Lung microvascular endothelial cell (primary cell): Measurements from ENCODE around the gene GULP1. TPM values are rescaled to one million over a fixed set of nuclear protein-coding genes. Genes with fewer than 3 reads are reported as not detected.
A peak's percentile ranks its signal among the peaks of the same experiment; 100 is the strongest.
"Not testable (repeated sequence)": the region's sequence is repeated elsewhere in the genome, so short reads cannot be mapped to it uniquely, and the experiment has no call there.

ENCODE experiments used
- DNase-seq, 2 donors: peaks; one replicate each; pipeline versions ENCODE4 v3.0.0 to v3.0.0-alpha.2; 2010; ENCODE audit warnings: low read depth in 2 of 2
- total RNA-seq: library from RNA; depleted of rRNA; stranded (reverse); fragments of >200 nt; gene quantifications from 2 replicates; pipeline ENCODE4 v1.2.1, GENCODE V29; 2014

The GULP1 gene
- total RNA-seq, 1 donor from 2014 or later: 2.4 TPM

DNA sequence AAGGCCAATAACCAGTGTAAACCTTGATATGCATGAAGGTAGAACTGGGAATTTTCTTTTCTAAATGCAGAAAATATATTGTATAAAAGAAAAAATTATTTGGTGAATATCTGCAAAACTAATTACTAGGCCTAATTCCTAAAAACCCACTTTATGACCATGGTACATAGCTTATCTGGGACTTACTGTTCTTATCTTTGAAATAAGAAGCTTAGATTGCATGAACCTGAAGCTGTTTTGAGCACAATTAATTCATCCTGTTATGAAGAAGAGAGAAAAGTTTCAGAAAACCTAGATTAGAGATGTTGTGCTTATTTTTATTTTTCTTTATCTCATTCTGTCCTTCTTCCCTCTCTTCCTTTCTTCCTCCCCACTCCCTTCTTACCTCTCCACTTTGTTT is 235.0 kb downstream of the GULP1 start:
- no peak for DNase-seq

- no peak for DNase-seq
These were observed 235.5 kb downstream of the GULP1 start for GRCh38 chr2:188527141-188527540.

DNA sequence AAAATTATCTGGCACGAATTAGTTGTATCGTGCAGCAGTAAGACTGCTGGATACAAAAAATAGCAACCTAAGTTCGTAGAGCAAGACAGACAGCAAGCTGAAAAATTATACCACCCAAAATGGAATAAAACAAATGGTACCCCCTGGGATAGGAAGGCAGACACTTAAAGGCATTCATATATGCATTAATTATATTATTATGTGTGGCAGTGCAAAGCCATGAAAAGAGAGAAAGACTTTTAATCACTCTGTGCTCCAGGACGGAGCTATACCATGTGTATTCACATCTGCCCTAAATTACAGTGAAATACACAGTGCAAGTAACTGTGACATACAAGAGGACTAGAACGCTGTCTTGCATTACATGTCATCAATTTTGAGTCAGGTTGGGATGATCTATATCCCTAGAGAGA is 235.9 kb downstream of the GULP1 start:
- no peak for DNase-seq

GRCh38 chr2:188529710-188530109 is 238.0 kb downstream of the GULP1 start:
- no peak for DNase-seq

DNA sequence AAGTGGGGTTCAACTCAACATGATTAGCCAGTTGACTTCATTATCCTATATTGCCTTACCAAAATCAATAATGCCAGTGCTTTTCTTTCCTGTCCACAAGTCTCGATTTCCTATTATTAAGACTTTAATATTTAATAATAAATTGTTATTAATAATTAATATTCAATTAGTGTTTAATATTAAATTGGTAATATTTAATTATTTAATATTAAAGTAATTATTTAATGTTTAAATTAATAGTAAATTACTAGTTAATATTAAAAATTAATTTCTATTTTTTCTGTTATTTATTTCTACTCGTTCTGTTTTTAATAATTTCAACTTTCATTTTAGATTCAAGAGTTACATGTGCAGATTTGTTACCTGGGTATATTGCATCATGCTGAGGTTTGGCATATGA is 243.2 kb downstream of the GULP1 start:
- DNase-seq: no peak

DNA sequence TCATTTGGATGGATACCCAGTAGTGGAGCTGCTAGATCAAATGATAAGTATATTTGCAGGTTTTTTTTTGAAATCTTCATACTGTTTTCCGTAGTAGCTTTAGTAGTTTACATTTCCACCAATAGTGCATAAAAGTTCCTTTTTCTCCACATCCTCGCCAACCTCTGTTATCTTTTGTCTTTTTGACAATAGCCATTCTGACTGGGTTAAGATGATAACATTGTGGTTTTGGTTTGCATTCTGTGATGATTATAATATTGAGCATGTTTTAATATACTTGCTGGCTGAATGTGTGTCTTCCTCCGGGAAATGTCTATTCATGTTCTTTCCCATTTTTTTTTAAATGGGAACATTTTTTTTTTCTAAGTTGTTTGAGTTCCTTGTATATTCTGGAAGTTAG is 260.0 kb downstream of the GULP1 start:
- no peak for DNase-seq

- no peak for DNase-seq
These were observed 265.4 kb downstream of the GULP1 start for GRCh38 chr2:188557081-188557480.

DNA sequence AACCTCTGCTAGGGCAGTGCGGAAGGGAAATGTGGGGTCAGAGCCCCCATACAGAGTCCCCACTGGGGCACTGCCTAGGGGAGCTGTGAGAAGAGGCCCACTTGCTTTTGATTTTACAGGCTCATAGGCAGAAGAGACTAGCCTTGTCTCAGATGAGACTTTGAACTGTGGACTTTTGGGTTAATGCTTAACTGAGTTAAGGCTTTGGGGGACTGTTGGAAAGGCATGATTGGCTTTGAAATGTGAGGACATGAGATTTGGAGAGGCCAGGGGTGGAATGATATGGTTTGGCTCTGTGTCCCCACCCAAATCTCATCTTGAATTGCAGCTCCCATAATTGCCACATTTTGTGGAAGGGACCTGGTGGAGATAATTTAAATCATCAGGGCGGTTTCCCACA is 267.8 kb downstream of the GULP1 start:
- DNase-seq: not testable (repeated sequence)

GRCh38 chr2:188561473-188561979 is 269.9 kb downstream of the GULP1 start:
- DNase-seq: no peak

DNA sequence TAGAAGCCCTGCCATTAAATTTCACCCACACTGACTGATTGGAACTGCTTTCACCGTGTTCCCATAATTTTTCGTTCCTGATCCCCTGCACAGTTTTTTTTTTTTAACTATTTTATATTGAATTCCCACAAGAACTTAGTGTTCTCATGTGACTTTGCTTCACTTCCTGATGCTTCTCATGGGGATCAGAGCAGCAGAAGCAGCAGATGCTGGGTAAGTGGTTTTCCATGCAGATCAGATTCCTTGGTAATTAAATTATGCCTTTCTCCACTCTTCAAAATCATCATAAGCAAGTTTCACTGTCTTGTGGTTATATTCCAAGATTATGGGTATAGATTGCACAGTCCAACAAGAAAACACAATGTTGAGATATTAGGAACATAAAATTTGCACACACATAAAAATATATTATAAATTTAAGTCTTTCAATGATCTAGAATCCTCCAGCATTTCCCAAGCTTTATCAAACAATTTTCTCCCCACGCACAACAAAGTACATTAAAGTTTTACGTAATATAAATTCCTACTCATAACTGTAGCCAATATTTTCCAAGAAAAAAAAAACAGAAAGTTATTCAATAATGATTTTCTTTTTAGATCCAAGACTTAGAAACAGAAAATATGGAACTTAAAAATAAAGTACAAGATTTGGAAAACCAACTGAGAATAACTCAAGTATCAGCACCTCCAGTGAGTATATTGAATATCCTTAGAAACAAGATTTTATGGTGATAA is 277.9 kb downstream of the GULP1 start:
- DNase-seq: no peak

DNA sequence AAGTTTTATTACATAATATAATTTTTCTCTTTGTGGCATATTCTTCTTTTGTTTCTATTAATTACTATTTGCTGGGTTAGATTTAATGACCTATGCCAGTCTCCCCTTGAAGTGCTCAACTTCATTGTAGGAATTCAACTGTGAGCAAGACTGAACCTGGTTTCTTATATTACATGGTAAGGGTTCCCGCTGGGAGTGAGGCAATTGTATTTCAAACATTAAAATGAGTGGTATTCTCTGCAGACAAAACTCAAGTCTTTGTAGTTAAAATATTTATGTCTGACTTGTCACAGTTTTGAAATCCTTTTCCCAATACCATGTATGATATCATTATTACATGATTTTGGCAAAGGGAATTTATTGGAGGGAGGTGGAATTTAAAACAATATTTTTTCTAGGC is 278.7 kb downstream of the GULP1 start:
- DNase-seq: no peak

DNA sequence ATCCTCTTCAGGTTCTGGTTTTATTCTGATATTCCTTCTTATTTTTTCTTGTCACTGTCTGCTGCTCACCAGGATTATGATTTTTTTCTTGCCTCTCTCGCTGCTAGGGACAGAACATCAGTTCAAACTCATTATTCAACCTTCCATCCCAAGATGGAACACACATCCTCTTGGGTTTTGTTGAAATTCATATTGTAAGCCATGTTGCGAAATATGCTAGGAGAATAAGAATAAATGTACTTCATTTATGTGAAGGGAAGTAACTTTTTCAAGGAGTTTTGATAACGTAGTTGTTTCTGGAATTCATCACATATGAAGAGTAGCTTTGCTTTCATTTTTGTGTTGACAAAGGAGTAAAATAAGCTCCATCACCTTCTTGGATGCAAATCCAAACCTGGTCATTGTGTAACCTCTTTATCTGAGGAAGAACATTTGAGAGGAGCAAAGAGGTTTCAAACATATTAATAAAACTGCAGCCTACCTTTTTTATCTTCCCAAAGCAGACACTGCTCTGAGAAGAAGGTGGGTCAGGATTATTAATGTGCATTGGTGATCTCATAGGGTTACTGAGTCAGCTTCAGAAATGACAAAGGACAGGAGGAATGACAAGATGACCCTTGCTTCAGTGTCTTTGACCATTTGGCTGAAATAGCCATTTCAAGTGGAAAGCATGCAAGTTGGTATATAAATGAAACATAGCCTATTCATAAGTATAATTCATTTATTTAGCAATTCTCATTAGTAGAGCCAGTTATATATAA is 280.0 kb downstream of the GULP1 start:
- DNase-seq: no peak

- no peak for DNase-seq
These were observed 280.9 kb downstream of the GULP1 start for GRCh38 chr2:188572592-188572991.

DNA sequence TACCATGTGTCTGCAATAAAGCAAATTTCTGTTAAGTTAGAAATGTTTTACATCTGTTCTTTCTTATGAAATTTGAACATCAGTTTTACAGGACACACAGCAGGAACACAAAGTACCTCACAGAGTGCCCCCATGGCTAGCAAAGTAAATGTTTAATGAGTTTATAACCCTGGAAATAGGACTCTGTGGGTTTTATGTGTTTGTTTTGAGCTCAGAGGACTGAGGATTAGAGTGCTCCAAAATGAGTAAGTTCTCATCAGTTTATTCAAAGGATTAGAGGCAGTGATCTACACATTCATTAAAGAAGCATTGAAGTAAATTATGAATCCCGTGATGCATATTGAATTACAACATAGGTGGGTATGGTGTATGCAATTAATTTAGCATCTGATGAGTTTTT is 281.8 kb downstream of the GULP1 start:
- no peak for DNase-seq

GRCh38 chr2:188576006-188576405 is 284.3 kb downstream of the GULP1 start:
- no peak for DNase-seq

DNA sequence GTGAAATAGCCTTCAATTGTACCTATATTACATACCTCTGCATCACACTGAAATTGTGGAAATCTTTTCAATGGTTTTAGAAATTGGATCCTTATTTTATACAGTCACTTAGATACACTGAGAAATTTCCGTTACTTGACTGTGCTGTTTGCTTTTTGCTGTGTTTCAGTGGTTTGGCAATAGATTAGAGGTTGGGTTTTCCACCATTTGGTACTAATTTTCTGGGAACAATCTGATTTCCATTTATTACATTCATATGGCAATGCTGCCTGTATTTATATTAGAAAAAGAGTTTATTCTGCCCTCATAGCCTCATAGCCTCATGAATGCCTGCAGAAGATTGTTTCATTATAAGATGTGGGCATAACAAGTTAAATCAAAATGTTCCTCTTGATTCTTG is 285.0 kb downstream of the GULP1 start:
- DNase-seq: no peak

- no peak for DNase-seq
These were observed 285.6 kb downstream of the GULP1 start for GRCh38 chr2:188577231-188577630.

- DNase-seq: peak in 1 of 2 donors; percentile 45
These were observed 289.1 kb downstream of the GULP1 start for GRCh38 chr2:188580738-188581137.

- DNase-seq: no peak
These were observed 290.5 kb downstream of the GULP1 start for GRCh38 chr2:188582211-188582610.

- DNase-seq: no peak
These were observed 296.6 kb downstream of the GULP1 start for GRCh38 chr2:188588235-188588634.

GRCh38 chr2:188596054-188596453 is 304.4 kb downstream of the GULP1 start:
- DNase-seq: peak; percentile 51 to 80

DNA sequence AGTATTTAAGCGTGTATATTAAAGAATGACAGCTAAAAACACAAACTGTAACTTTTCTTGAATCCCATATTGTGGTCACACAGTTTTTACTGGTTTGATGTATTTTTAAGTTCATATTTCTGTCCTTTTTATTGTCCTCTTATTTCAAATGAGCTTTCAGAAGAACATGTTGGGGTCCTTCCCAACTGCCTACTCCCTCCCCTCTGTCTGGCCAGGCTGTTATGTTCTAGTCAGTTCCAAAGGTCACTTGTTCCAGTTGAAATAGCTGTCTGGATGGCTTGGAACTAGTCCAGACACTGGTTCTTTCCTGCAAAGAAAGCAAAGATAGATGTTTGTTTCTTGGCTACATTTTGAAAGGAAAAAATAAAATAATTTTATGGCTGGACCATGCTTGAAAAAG is 306.9 kb downstream of the GULP1 start:
- DNase-seq: peak; percentile 18 to 46

GRCh38 chr2:188599140-188599539 is 307.5 kb downstream of the GULP1 start:
- peak in 1 of 2 donors; percentile 51 for DNase-seq
